Measurements from ENCODE around the gene GNB4. TPM values are rescaled to one million over a fixed set of nuclear protein-coding genes. Genes with fewer than 3 reads are reported as not detected.

Gene GNB4
- total RNA-seq, 1 donor from 2014 or later = 25.3 TPM

GRCh38 chr3:179463319-179463718 is 12.0 kb upstream of the GNB4 start:
- H3K27me3 ChIP-seq = no peaks in the 10 kb centered on the region
- no peak overlapping the region for H3K27ac ChIP-seq
- no peak for TF ChIP-seq CTCF (IDR thresholded peaks at IDR 0.05)
- no peak for DNase-seq (ENCODE audit: low spot score in 2 of 2)
- H3K4me1 ChIP-seq = no peaks in the 10 kb centered on the region
- H3K4me3 ChIP-seq = no peak overlapping the region
- intact Hi-C loops (cut with DNase I) = no loop called here
- H3K9me3 ChIP-seq = no peaks in the 10 kb centered on the region
- no peaks in the 10 kb centered on the region for H3K36me3 ChIP-seq

GRCh38 chr3:179460260-179460659 is 9.0 kb upstream of the GNB4 start:
- no peak for DNase-seq (ENCODE audit: low spot score in 2 of 2)
- no peak for TF ChIP-seq CTCF (IDR thresholded peaks at IDR 0.05)
- H3K9me3 ChIP-seq = no peaks in the 10 kb centered on the region
- intact Hi-C loops (cut with DNase I) = no loop called here
- H3K4me3 ChIP-seq = no peak overlapping the region
- H3K36me3 ChIP-seq = no peaks in the 10 kb centered on the region
- H3K27ac ChIP-seq = no peak overlapping the region
- H3K27me3 ChIP-seq = no peaks in the 10 kb centered on the region
- H3K4me1 ChIP-seq = no peaks in the 10 kb centered on the region

GRCh38 chr3:179455954-179456353 is 4.7 kb upstream of the GNB4 start:
- no peak for DNase-seq (ENCODE audit: low spot score in 2 of 2)
- H3K27ac ChIP-seq = no peak overlapping the region
- intact Hi-C loops (cut with DNase I) = loop anchor here (10.0 kb wide), 1 partner anchor 311 kb away; the partner anchor contains the start of gene PIK3CA
- H3K4me1 ChIP-seq = peaks cover 0 to 5% of the 10 kb centered on the region in 2 donors
- no peak overlapping the region for H3K4me3 ChIP-seq
- H3K9me3 ChIP-seq = no peaks in the 10 kb centered on the region
- no peaks in the 10 kb centered on the region for H3K27me3 ChIP-seq
- no peak for TF ChIP-seq CTCF (IDR thresholded peaks at IDR 0.05)
- H3K36me3 ChIP-seq = no peaks in the 10 kb centered on the region

GRCh38 chr3:179454887-179455286 is 3.6 kb upstream of the GNB4 start:
- DNase-seq (ENCODE audit: low spot score in 2 of 2) = no peak
- TF ChIP-seq CTCF (IDR thresholded peaks at IDR 0.05) = no peak
- Histone ChIP-seq H3K4me1 (peaks cover 0 to 5% of the 10 kb centered on the region in 2 donors), H3K27me3 (no peaks in the 10 kb centered on the region), H3K27ac (no peak overlapping the region), H3K36me3 (no peaks in the 10 kb centered on the region), H3K9me3 (no peaks in the 10 kb centered on the region), H3K4me3 (no peak overlapping the region)
- intact Hi-C loops (cut with DNase I) = loop anchor here (5.0 to 10.0 kb wide), 4 partner anchors 108 to 383 kb away; partner anchors contain the start of genes MFN1, PIK3CA, ZMAT3 and ZNF639

- Histone ChIP-seq H3K27ac (no peak overlapping the region), H3K9me3 (no peaks in the 10 kb centered on the region), H3K4me1 (peaks cover 0 to 6% of the 10 kb centered on the region in 2 donors), H3K27me3 (no peaks in the 10 kb centered on the region), H3K4me3 (no peak overlapping the region), H3K36me3 (no peaks in the 10 kb centered on the region)
- DNase-seq (ENCODE audit: low spot score in 2 of 2) = no peak
- intact Hi-C loops (cut with DNase I) = loop anchor here (5.0 to 10.0 kb wide), 4 partner anchors 107 to 382 kb away; partner anchors contain the start of genes MFN1, PIK3CA, ZMAT3 and ZNF639
- TF ChIP-seq CTCF (IDR thresholded peaks at IDR 0.05) = no peak
Observed at GRCh38 chr3:179453967-179454366, 2.7 kb upstream of the GNB4 start.

- Histone ChIP-seq H3K27me3 (no peaks in the 10 kb centered on the region), H3K9me3 (no peaks in the 10 kb centered on the region), H3K36me3 (no peaks in the 10 kb centered on the region), H3K4me3 (peak overlapping the region in 1 of 2 donors; percentile 98), H3K27ac (peak overlapping the region; percentile 88 to 99), H3K4me1 (peaks cover 0 to 15% of the 10 kb centered on the region in 2 donors)
- intact Hi-C loops (cut with DNase I) = loop anchor here (5.0 to 10.0 kb wide), 4 partner anchors 106 to 381 kb away; partner anchors contain the start of genes MFN1, PIK3CA, ZMAT3 and ZNF639
- TF ChIP-seq CTCF (IDR thresholded peaks at IDR 0.05) = no peak
- DNase-seq (ENCODE audit: low spot score in 2 of 2) = no peak
Observed at GRCh38 chr3:179452872-179453271, 1.6 kb upstream of the GNB4 start.
